HG02852 (cell line): ENCODE data around the gene C1orf141.
"Not testable (repeated sequence)": the region's sequence is repeated elsewhere in the genome, so short reads cannot be mapped to it uniquely, and the experiment has no call there.

Experiments
- ATAC-seq: cut with Tn5 transposase; IDR thresholded peaks from one replicate; pipeline ENCODE4 v1.9.1; 2021; ENCODE audit warnings: mild to moderate bottlenecking, moderate library complexity; ENCODE audit not compliant: unreplicated experiment

C1orf141 gene

DNA sequence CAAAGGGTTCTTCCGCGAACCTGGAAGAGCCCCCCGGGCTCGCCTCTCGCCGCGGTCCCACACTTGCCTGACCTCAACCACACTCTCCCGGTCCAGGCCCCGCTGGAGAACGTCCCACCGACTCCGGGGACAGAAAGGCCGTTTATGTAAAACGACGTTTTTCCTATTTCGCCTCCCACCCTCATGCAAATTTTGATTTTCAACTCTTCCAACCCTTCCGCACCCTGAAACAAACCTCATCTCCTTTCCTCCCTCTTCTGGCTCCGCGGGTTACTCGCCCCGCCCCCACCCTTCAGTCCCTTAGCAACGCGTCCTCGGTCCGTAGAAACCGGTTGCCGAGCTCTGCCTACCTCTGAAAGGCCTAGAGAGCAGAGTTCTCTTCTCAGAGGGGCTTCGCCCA, at the start of gene C1orf141:
Gene C1orf141, minus strand, starts transcription at position 276 of the 400 bp plus-strand sequence. CDS start 7,730 bp downstream, outside the sequence.
- no peak for ATAC-seq

DNA sequence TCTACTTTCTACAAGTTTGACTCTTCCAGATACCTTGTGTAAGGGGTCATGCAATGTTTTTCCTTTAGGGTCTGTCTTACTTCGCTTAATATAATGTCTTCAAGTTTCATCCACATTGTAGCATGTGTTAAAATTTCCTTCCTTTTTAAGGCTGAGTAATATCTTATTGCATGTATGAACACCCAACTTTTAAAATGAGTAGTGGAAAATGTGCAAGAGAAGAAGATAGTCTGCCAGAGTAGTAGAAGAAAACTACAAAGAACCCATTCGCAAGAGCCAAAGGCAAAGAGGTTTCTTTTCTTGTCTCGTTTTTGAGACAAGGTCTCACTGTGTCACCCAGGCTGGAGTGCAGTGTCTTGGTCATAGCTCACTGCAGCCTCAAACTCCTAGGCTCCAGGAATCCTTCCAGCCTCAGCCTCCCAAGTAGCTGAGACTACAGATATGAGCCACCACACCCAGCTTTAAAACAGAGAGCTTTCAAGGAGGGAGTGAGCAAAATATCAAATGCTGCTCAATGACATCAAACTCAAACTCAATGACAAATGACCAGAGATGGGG, 40.8 kb upstream of the C1orf141 start:
- no peak for ATAC-seq

DNA sequence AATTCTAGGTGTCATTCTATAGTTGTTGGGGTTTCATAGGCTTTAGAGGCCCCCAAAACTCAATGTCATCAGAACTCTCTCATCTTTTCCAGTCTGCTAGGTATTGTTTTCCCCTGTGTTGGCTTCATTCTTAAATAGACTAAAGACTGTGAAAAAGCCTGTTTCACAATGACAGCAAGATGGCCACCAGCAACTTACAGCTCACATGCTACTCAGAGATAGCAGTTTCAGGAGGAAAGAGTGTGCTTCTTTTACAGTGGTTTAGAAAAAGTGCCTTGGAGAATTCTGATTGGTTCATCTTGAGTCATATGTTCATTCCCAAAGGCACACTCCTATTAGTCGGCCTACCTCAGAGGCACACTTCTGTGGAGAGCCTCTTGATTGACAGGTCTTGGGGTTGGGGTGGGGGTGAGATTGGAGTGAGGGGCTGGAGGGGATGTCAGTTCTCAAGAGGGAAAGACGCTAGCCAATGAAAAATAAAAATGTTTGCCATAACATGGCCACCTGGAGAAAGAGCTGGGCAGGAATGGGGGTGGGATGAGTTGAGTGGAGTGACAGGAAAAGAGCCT, 40.0 kb upstream of the C1orf141 start:
- peak; percentile 65 for ATAC-seq

DNA sequence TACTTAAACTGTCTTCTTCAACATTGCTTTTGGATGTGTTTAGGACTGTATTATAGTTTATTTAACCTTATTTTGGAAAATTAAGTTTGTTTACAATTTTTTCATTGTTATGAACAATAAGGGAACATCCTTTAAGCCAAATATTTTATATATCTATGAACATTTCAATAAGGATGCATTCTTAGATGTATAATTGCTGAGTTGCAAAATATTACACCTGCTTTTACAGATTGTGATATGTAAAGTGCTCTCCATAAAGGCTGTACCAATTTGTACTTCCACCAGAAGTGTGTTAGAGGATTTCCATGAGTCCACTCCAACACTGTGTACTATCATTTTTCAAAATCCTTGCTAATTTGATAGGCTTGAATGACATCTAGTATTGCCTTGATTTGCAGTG, 39.2 kb upstream of the C1orf141 start:
- ATAC-seq = no peak

DNA sequence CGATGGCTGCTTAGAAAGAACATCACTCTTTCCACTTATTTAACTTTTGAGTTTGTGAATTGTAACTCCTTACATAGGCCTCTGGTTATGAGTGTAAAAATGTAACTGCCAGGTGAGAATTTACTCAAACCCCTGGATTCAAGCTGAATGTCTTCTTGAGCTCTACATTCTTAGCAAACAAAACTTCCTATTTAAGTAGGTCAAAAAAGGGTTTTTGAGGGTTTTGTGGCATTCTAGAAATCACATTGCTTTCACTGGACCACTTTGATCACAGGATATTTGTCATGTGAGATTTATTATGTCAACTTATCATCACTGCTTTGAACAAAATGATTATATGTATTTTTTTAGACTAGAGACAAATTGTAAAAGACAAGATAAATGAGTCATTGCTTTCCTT, 37.2 kb upstream of the C1orf141 start:
- peak; percentile 47 for ATAC-seq

DNA sequence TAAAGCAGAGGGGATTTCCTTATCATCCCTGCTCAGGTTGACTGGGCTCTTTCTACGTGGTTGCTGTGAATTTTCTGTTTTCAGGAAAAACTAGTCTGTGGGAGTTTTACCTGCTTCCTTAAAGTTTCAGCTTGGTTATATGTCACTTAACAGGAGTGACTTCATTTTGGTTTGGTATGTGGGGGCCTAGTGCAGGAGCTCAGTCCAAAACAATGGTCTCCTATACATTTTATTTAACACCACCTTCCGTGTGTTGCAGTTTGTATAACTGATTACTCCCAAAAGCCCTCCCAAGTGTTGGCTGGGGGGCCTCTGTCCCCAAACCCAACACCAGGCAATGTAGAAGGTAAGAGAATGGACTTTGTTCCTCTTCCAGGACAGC, 36.8 kb upstream of the C1orf141 start:
- ATAC-seq = peak; percentile 16

DNA sequence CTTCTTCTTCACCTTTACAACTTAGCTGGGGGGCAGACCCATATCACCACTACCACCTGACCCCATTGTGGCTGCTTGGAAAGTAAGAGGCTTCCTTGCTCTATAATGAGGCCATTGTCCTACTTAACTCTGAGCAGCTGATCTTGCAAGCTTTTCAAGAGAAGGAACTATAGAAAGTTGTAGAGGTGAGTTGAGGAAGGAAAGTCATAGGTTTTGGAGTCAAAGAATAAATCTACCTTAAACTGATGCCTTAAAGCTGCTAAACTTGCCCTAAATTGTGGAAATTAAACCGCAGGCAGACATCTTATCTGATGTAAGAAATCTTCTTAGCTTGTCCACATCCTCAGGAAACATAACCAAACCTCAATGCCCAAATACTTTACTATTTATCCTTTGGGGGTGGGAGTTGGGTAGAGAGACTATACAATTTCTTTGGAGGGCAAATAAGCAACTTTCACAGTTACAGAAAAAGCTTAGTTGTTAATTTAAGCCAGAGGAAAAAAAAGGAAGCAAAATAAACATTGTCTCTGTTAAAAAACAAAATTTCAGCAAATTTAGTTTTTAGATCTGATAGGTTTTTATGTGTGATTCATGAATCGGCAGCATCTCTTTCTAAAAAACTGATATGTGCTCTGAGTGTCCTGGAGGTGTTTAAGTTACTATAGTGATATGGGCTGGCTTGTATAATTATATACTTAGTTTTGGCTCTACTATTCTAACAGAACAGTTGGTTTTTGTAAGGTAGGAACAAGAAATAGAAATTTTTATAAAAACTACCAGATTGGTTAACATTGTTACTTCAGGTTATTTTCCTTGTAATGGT, 36.2 kb upstream of the C1orf141 start:
- ATAC-seq = no peak

DNA sequence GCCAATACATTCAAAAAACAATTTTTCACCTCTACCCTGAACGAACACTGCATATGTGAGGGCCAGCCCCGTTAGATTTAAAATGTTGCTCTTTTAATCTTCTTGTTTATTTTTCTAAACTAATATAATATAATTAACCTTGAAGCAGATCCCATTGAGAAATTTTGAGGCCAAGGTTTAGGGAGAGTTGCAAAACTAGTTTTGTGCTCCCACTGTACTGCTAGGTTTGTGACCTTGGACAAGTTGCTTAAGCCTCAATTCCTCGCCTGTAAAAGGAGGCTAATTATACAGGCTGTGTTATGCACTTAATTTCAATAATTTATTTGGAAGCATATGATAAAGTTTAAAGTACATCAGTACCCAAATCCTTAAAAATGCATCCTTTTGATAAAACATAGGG, 35.2 kb upstream of the C1orf141 start:
- ATAC-seq = no peak

DNA sequence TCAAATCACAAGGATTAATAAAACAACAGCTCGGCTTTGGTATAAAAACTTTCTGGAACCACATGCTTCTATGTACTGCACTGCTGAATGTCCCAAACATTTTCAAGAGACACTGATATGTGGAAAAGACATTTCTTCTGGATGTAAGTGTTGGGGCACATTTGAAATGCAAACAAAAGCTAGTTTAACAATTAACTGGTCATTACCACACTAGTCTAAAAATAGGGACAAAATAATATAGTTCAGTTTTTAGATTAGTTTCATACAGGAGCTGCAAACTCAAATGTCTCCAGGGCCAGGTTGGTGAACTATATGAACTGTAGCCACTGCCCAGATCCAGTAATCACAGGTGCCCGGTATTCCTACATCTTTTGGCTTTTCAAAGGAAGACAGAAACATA, 34.7 kb upstream of the C1orf141 start:
- ATAC-seq = no peak

DNA sequence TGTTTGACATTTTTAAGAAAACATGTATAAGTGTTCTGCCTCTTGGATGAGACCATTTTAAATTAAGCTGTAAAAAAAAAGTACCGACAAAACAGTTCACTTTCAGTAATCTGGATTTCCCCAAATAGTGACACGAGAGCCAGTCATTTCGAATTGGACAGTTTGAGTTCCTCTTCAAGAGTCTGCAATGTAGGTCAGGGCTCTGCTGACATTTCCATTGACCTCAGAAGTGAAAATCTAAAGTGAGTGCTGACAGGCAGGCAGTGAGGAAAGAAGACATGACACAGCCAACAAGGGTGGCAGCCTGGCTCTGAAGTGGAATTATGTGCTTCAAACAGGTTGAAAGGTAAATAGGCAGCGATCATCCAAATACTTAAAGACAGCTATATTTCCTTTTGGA, 31.4 kb upstream of the C1orf141 start, which contains the start of gene IL23R:
Gene IL23R, plus strand, starts transcription at position 259 of the 400 bp plus-strand sequence. CDS start 1,667 bp downstream, outside the sequence.
- ATAC-seq = peak; percentile 85

DNA sequence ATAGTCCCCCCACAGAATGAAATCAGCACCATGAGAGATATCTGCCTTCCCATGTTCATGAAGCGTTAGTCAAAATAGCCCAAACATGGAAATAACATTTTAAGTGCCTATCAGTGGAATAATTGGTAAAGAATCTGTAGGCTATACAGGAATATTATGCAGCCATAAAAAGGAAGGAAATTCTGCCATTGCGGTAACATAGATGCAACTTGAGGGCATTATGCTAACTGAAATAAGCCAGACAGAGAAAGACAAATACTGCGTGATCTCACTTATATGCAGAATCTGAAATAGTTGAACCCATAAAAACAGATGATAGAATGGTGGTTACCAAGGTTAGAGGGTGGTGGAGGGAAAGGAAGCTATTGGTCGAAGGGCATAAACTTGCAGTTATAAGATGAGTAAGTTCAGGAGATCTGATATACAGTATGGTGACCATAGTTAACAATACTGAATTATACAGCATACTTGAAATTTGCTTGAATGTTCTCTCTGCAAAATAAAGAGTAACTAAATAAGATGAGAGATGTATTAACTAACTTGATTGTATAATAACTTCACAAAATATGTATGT, 30.8 kb upstream of the C1orf141 start:
- ATAC-seq = no peak

DNA sequence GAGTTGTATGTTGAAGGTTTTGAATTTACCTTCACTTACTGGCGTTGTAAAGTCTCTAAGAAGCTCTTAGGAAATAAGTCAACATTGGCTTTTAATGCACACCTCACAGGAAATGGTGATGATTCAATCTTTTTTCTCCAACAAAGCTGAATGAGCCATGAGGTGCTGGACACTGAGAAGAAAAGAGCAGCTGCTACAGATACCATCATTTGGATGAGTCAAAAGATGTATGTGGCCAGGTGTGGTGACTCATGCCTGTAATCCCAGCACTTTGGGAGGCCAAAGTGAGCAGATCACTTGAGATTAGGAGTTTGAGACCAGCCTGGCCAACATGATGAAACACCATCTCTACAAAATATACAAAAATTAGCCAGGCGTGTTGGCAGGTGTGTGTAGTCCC, 28.2 kb upstream of the C1orf141 start:
- peak; percentile 66 for ATAC-seq

DNA sequence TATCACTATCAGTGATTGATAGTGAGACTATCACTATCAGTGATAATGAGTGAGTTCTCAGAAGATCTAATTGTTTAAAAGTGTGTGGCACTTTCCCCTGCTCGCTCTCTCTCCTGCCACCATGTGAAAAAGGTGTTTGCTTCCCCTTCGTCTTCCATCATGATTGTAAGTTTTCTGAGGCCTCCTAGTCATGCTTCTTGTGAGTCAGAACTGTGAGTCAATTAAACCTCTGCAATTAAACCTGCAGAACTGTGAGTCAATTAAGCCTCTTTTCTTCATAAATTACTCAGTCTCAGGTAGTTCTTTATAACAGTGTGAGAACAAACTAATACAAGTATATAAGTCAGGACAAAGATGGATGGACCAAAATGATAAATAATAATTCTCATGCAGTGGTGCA, 24.5 kb upstream of the C1orf141 start:
- ATAC-seq = no peak

DNA sequence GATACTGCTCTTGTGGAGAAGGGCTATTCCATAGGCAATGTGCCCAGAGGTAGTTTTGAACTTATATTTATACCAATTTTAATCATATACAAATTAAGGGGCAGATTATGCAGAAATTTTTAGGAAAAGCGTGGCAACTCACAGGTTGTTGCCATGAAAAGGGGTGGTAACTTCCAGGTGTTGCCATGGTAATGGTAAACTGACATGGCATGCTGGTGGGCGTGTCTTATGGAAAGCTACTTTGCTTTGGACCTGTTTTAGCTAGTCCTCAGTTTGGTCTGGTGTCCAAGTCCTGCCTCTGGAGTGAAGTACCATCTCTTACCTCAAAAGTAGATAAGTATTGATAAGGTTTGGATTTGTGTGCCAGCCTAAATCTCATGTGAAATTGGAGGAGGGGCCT, 23.6 kb upstream of the C1orf141 start:
- no peak for ATAC-seq

DNA sequence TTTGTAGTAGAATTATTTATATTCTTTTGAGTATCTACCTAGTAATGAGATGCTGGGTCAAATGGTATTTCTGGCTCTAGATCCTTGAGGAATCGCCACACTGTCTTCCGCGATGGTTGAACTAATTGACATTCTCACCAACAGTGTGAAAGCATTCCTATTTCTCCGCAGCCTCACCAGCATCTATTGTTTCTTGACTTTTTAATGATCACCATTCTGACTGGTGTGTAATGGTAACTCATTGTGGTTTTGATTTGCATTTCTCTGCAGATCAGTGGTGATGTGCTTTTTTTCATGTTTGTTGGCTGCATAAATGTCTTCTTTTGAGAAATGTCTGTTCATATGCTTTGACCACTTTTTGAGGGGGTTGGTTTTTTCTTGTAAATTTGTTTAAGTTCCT, 16.2 kb upstream of the C1orf141 start:
- ATAC-seq = no peak

DNA sequence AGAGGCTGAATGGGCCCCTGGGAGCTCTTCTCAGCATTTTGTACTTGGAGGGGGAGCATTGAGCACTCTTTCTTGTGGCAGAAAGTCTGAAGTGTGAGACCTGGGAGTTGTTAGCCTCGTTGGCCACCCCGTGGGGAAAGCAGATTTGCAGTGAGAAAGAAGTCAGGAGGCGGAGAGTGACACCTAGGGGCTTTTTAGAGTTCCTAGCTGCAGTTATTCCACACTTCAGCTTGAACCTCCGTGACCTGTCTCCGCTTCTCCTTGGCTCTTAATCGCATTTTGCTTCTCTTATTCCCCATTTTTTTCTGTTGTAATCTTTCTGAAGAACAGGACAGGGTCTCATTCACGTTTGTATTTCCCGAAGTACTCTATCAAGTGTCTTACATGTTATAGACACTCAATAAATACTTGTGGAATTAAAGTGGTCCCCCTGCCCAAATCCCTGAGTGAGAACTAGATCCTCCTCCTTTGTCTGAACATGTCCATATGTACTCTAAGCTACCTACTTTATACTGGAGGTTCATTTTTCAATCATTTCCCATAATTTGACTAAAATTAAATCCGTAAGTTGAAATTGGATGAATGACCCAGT, 14.5 kb upstream of the C1orf141 start:
- ATAC-seq = peak; percentile 96

DNA sequence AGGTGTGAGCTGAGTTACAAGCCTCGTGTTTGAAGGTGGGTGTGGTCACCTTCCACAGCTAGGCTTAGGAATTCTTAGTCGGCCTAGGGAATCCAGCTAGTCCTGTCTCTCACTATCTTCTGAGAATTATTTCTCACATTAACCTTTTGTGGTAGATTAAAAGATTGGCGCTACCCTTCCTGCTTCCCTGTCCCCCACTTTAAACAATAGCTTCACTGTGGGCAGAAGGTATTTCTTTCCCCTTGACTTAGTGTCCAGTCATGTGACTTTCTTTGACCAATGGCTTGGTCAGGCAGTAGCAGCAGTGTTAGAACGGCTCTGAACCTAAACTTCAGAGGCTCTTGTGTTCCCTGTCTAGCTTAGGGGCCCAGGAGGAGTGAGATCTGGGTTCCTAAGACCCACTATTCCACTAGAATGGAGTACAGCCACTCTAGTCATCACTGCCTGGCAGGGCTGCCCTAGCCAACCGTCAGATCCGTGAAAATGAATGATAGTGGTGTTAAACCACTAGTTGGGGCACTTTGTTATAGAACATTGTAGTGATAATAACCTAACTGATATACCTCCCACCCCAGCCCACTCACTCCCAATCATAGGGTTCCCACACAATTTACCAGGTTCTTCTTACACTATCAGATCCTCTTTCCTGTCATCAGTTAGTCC, 13.9 kb upstream of the C1orf141 start:
- ATAC-seq = peak; percentile 23

DNA sequence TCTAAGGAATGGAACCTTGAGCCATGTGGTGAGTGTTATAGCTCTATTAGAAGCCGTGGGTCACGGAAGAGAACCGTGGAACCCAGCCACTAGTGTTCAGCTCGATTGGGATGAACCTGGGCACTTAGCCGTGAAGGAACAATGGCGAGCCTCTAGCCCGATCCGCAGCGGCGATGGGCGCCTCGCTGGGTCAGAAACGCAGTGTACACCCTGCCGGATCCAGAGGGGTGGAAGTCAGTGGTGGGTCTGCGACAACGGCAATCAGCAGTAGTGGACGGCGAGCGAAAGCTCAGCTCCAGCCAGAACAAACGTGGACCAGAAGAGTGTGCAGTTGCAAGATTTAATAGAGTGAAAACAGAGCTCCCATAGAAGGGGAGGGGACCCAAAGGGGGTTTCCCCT, 13.2 kb upstream of the C1orf141 start:
- ATAC-seq = not testable (repeated sequence)

DNA sequence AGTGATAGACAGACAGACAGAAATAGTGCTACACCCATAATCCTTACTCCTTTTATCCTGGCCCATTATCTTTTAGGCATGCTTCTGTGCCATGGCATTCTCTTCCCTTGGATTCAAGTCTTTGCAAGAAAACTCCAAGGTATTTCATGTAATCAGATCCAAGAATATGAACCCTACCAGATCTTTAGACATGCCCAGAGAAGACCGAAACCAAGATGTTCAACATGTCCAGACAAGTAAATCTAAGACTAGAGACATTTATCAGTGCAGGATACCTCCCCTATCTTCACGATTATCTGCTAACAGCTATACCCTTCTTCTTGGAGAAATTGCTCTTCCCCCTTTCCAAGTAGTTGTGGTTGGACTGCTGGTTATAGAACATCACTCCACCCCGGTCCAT, 11.8 kb upstream of the C1orf141 start:
- ATAC-seq = no peak

DNA sequence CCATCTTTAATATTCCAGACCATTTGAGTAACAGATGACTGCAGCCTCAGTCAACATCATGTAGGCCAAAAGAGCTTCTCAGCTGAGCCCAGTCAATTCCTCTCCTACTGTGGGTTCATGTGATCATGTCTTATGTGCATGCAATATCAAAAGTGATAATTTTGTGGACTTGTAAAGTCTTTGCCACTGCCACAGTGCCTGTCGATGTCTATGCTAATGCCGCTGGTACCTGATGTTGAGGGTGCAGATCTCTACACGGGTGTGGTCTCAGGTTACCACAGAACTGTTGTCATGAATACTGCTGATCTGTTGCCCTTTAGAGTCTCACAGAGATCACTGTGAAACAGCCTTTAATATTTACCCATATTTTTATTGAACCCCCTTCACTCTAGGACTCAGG, 11.3 kb upstream of the C1orf141 start:
- ATAC-seq = no peak

DNA sequence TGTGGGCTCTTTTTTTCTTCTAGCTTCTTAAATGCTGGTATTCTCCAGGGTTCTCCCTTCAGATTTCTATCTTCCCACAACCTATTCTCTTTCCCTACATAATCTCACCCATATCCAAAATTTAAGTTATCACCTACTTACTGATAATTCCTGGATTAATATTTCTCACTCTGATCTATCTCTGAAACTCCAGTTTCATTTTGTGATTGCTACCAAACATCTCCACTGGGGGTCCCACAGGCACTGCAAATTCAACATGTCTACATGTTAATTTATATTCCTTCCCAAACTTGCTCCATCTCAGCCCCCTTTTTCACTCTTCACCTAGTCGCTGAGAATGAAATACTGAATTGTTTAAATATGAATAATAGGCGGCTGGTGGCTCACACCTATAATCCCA, 9.9 kb upstream of the C1orf141 start:
- ATAC-seq = no peak
